Stimulated activated CD4-positive, alpha-beta T cell treated with anti-CD3 and anti-CD28 coated beads, Interleukin-4, amount 100 ng/mL, for 1 hour (primary cell): ENCODE results near the gene FAIM2.

Source experiments
- DNase-seq: peaks from one replicate; pipeline ENCODE4 v3.0.0-alpha.2; 2020

The FAIM2 gene

GRCh38 chr12:49939307-49939706 lies 35.6 kb upstream of the FAIM2 start:
- DNase-seq, result no peak

- no peak for DNase-seq
Measured at GRCh38 chr12:49937639-49938300, 34.1 kb upstream of the FAIM2 start.

GRCh38 chr12:49936925-49937324 lies 33.2 kb upstream of the FAIM2 start:
- no peak for DNase-seq

- no peak for DNase-seq
Measured at GRCh38 chr12:49934505-49934904, 30.8 kb upstream of the FAIM2 start.

- DNase-seq, result no peak
Measured at GRCh38 chr12:49933796-49934195, 30.1 kb upstream of the FAIM2 start.

- DNase-seq, result no peak
Measured at GRCh38 chr12:49932533-49933130, 28.9 kb upstream of the FAIM2 start.

- no peak for DNase-seq
Measured at GRCh38 chr12:49932023-49932422, 28.3 kb upstream of the FAIM2 start.

- DNase-seq, result no peak
Measured at GRCh38 chr12:49930515-49931288, 27.0 kb upstream of the FAIM2 start.

- DNase-seq, result no peak
Measured at GRCh38 chr12:49929581-49929980, 25.9 kb upstream of the FAIM2 start.

GRCh38 chr12:49928471-49928870 lies 24.8 kb upstream of the FAIM2 start:
- no peak for DNase-seq

GRCh38 chr12:49925433-49926204 lies 21.9 kb upstream of the FAIM2 start:
- DNase-seq, result no peak

GRCh38 chr12:49924628-49925246 lies 21.0 kb upstream of the FAIM2 start:
- DNase-seq, result no peak

- DNase-seq, result no peak
Measured at GRCh38 chr12:49923880-49924556, 20.3 kb upstream of the FAIM2 start.

- DNase-seq, result no peak
Measured at GRCh38 chr12:49923035-49923644, 19.4 kb upstream of the FAIM2 start.

GRCh38 chr12:49922349-49923034 lies 18.8 kb upstream of the FAIM2 start:
- DNase-seq, result no peak

GRCh38 chr12:49921936-49922335 lies 18.2 kb upstream of the FAIM2 start:
- no peak for DNase-seq

GRCh38 chr12:49921299-49921698 lies 17.6 kb upstream of the FAIM2 start:
- no peak for DNase-seq

- no peak for DNase-seq
Measured at GRCh38 chr12:49920915-49921286, 17.2 kb upstream of the FAIM2 start.

- no peak for DNase-seq
Measured at GRCh38 chr12:49920241-49920914, 16.7 kb upstream of the FAIM2 start.

GRCh38 chr12:49917788-49918173 lies 14.1 kb upstream of the FAIM2 start:
- DNase-seq, result no peak
